ENCODE data around the gene SEPTIN12.
"Not testable (repeated sequence)": the region's sequence is repeated elsewhere in the genome, so short reads cannot be mapped to it uniquely, and the experiment has no call there.

SEPTIN12 gene

DNA sequence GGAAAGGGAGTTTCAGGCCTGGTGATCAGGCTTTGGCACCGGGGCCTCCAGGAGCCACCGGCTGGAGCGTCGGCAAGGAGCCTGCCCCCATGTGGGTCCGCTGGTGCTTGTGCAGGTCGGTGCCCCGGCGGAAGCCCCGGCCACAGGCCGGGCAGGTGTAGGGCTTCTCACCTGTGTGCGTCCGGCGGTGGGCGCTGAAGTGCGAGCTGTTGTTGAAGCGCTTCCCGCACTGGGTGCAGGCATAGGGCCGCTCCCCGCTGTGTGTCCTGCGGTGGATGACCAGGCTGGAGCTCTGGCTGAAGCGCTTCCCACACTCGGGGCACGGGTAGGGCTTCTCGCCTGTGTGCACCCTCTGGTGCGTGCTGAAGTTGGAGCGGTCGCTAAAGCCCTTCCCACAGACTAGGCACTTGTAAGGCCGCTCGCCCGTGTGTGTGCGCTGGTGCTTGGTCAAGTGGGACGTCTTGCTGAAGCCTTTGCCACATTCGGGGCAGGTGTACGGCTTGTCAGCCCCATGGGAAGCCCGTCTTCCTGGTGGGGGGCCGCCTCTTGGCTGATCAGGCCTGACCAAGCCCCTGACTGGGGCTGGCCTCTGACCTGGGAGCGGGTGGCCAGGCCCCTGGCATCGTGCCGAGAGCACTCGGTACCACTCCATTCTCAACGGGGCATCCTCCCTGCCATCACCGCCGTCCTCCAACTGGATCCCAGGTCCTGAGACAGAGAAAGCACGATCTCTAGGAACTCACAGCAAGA is 35.6 kb downstream of the SEPTIN12 start:
- DNase-seq: no peak

DNA sequence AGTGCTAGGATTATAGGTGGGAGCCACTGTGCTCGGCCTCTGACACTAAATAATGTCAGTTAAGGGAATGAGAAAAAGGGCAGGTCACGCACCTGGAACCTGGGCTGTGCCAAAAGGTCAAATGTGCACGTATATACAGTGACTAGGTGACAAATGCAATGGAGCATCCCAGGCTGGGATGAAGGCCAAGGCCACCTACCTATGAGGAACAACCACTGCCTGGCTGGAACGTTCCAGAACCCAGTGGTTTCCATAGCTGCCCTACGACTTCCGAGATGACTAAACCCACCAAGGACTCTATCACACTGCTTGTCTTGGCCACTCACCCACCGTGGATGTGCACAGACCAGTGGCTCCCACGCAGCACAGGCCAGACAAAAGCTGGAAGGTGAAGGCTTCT is 37.2 kb downstream of the SEPTIN12 start:
- no peak for DNase-seq

DNA sequence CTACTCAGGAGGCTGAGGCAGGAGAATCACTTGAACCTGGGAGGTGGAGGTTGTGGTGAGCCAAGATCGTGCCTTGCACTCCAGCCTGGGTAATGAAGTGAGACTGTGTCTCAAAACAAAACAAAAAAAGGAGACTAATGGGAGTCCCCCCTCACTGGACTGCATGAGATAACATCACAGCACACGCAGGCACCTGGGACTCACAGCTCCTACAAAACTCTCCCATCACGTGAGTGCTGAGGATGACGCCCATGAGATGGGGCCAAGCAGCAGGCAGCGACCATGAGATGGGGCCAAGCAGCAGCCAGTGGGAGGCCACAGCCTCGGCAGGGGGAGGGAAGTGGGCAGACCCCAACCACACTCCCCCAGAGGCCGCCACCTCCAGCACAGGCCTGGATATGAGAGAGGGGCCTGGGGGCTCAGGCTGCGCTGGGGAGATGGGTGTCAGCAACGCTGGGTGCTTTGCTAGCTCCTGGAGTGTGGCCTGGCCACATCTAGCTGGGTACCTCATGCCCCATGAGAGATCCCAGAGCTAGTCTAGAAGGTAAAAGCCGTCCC is 38.4 kb downstream of the SEPTIN12 start:
- DNase-seq: no peak

DNA sequence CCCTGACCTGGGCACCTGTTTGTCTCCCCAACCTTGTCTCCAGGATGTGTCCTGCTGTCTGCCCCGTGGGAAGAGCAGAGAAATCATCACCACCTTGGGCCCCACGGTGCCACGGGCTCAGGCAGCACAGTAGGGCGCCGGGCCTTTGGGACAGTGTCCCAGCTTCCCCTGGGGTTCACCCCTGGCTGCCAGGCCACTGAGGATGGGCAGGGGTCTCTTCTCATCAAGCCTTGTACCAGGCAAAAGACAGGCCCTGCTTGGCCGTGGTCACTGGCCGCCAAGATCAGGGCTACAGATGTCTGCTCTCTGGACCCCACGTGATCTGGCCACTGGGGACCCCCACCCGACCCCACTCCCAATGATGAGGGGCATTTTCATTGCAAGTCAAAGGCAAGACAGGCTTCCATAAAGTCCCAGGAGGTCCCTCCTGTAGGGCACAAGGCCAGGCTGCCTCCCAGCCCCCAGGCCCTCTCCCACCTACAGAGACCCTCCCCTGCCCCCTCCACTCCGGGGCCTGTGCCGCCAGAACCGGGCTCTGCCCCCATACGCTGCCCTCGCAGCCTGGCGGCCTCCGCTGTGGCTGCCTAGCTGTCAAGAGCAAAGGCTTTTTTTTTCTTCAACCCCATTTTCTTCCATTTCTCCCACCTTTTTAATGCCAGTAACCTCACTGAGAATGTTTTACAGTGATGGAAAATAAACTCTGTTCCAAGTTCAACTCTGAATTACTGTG is 39.3 kb downstream of the SEPTIN12 start:
- no peak for DNase-seq

DNA sequence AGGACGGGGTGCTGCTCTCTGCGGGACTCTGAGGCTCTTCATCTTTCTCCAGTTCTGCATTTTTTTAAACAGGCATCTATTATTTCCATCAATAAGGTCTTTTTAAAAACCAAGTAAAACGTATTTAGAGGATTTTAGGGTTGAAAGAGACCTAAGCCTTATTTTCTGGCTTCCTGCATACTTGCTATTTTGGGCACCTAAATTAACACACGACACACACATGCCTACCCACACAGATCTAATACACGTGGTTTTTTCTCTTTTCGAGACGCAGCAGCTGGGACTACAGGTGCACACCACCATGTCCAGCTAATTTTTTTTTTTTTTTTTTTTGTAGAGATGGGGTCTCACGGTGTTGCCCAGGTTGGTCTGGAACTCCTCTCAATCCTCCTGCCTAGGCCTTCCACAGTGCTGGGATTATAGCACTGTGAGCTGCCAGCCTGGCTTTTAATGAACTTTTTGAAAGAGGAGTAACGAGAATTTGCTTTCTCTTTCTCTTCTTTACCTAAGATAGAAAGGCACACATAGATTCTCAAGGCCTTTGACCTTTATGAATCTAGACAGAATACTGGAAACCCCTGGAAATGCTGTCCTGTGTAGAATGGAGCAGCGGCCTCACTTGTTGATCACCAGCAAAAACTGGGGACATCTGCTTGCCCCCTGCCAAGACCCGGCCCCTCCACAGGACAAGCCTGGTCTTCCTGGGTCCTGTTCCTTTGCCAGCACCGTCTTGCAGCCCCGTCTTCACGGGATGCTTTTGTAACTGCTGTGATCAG is 40.1 kb downstream of the SEPTIN12 start:
- no peak for DNase-seq

DNA sequence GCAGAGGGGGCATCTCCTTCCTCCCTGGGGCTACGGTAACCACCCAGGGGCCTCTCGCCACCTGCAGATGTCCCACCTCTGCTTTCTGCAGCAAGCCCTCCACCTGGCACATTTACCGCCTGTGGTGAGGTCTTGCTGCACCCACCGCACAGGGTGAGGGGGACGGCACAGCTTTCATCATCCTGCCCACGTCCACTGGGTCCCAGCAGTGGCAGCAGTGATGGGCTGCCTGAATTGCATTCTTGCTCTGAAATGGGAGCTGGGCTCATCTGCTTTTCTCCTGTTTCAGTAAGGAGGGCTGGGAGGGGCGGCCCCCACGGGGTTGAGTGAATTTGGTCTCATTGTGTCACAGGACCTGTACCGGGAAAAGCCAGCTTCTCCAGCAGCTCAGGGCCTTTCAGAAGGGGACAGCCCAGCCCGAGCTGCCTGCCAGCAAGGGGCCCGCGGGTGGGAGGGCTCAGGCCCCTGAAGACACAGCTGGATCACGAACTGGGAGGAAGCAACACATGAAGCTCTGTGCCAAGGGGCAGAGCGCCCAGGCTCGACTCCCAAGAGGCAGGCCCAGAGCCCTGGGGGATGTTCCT is 41.1 kb downstream of the SEPTIN12 start:
- no peak for DNase-seq

DNA sequence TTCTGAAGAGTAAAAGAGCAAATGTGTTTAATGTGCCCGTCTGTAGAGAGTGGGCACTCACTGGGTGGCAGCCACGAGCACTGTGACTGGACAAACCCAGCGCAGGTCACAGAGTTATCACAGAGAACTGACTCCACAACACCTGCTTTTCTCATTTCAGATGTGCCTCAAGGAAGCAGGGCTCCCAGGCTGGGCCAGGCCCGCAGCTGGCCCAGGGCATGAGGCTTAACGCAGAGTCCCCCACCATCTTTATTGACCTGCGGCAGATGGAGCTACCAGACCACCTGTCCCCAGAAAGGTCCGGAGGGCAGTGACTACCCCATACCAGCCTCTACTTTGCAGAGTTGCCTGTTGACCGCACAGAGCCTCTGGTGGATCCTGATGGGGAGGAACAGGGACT is 41.9 kb downstream of the SEPTIN12 start:
- DNase-seq: no peak

DNA sequence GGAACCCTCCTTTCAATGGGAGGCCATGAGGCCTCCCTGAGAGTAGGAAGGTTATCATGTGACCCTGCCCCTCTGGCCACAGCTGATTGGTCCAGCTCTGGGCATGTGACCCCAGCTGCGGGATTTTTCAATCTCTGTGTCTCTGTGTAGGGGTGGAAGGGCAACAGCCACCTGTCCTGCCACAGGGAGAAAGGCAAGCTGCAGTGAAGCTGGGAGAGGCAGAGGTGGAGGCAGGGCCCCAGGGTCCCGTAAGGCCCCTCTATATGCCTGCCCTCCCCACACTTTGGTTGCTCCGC is 42.9 kb downstream of the SEPTIN12 start:
- DNase-seq: no peak

DNA sequence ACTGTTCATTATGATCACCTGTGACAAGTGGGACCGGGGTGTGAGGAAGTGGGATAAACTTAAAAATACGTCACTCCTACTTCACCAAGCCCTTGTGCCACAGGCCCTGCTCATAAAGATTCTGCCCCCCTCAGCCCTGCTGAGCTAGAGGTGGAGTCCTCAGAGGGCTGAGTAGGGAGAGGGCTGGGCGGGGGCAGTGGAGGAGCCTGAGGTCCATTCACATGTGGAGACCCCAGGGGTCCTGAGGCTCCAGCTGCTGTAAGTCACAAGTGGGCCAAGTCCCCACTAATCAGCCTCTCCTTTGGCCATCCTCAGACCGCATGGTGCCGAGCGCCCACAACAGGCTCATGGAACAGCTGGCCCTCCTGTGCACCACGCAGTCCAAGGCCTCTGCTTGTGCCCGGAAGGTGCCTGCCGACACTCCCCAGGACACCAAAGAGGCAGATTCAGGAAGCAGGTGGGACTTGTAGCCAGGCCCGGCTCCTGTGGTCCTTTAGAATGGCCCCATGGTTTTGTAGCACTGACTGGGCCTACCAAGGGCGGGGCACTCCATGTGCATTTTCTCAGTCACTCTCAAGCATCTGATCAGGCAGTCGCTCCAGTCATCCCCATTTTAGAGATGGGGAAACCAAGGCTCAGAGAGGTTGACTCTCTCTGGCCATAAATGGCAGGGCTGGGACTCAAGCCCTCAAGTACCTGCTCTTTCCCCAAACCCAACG is 43.4 kb downstream of the SEPTIN12 start:
- no peak for DNase-seq

DNA sequence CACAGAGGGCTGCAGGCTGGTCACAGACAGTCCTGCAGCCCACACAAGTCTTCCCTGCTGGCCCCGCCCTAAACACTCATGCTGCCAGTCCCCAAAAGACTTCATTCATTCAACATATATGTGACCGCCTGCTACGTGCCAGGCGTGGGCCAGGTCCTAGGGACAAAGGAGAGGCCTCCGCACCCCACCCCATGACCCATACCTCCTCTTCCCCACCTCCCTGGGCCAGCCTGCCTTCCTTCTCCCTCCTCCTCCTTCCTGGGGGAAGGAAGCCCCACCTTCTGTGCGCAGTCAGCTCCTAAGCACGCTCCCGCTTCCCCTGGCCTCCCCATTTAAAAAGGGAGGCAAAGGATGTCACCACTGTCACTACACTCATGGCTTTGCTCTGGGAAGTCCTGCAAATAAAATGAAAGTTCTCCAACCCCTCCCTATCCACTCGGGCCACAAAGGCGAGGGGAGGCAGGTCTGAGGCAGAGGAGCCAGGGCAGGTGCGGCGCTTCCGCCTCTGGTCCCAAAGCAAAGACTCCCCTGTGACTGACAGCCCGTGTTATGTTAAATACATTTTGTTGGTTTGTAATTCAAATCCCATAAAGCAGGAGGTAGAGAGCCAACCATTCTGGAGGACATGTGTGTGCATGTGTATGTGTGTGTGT is 44.8 kb downstream of the SEPTIN12 start:
- no peak for DNase-seq

DNA sequence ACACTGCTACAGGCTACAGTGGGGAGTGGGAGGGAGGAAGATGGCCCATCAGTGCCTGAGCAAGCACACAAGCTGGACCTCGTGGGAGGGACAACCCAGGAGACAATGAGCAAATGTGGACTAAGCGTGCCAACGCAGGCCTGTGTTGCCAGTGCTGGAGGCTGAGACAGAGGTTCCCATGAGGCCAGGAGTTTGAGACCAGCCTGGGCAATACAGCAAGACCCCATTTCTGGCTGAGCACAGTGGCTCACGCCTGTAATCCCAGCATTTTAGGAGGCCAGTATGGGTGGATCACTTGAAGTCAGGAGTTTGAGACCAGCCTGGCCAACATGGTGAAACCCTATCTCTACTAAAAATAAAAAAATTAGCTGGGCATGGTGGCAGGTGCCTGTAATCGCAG is 49.8 kb downstream of the SEPTIN12 start:
- DNase-seq: not testable (repeated sequence)

DNA sequence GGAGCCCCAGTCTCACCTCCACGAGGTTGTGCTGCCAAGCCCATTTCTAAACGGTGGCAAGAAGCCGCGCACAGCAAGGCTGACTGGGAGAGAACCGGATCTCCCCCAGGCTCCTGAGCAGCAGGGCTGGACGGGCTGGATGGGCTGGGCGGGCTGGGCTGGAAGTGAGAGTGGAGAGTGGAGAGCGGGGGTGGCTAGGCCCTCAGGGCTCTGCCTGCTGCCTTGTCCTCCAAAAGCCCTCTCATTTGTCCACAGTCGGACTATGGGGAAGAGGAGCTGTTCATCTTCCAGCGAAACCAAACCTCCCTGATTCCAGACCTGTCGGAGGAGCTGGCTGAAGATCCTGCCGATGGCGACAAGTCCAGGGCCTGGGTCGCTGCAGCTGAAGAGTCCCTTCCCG is 50.6 kb downstream of the SEPTIN12 start:
- no peak for DNase-seq

DNA sequence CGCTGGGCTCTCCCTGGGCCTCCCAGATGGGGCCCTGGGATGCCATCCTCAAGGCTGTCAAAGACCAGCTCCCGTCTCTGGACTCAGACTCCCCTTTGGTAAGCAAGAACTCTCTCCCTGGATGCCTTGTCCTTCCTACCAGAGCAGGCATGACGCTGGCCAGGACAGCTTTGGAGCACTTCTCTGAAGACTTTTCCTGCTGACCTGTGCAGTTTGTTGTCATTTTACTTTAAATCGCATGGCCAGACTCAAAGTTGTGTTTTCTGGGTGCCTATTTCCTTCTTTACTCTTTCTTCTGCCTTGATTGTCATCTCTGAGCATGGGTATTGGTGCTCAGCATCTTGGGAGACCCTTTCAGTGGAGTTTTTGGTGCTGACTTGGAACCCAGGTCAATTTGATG is 51.6 kb downstream of the SEPTIN12 start:
- no peak for DNase-seq

DNA sequence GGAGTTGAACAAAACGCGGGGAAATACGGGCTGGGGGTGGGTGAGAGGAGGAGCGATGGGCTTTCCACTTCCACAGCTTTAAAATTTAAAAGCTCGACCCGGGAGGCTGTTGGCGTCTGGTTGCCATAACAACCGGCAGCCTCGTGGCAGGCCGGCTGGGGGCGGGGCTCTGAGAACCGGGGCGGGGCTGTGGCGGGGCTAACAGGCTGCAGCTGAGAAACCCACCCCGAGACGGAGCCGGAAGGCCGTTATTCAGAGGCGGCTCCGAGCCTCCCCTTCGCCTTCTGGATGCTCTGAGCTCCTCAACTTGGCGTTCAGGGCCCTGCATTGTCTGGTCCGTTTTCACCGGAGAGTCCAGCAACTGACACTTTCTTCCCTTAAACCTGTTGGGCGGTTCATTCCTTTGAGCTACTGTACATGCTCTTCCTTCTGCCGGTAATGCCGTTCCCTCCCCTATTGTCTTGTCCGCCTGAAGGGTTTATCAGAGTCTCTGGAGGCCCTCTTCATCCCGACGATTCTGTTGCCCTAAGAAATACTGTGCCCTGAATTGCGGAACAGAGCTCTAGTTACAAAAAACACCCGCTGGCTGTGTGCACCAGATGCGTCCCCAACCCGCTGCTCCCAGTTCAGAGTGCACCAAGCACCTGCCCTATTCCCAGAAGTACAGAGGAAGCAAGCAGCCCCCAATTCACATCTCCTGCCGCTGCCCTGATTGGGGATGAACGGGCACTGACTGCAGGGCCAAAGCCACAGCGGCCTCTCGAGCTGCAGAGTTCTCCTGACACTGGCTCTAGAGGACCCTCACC is 53.2 kb downstream of the SEPTIN12 start:
- peak; percentile 93 for DNase-seq

DNA sequence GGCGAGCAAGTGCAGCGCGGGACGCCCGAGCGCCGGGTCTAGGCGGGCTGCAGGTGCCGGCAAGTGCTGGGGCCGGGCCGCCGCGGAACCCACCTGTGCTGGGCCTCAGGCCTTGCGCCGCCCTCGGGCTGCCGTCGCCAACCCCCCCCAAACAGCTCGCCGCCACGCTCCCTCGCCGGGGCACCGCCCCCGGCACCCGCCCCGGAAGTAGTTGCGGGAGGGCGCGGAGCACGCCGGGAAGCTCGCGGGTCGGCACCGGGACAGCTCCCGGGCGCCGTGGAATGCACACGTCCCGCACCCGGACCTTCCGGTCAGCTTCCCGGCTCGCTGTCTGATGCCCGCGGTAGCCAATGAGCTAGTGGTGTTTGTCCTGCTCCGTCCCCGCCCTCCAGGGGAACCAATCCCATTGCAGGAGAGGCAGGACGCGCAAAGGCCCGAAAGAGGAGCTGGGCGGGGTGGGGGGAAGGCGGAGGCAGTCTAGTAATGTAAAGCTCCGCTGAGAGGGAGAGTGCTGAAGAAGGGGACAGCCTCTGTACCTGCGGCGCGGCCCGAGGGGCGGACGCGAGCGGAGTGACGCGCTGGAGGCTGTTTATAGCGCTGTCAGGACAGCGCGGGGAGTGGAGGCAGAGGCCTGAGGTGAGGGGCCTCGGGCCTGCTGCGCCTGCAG is 53.9 kb downstream of the SEPTIN12 start, which contains the start of the genes ANKS3 and DNAAF8:
ANKS3 (minus strand) TSS at position 209 of the 667 bp plus-strand sequence. CDS start 4,122 bp downstream, outside the sequence.
DNAAF8 (plus strand) TSS at position 475 of the 667 bp plus-strand sequence. CDS start 1,978 bp downstream, outside the sequence.
- DNase-seq: peak; percentile 85

DNA sequence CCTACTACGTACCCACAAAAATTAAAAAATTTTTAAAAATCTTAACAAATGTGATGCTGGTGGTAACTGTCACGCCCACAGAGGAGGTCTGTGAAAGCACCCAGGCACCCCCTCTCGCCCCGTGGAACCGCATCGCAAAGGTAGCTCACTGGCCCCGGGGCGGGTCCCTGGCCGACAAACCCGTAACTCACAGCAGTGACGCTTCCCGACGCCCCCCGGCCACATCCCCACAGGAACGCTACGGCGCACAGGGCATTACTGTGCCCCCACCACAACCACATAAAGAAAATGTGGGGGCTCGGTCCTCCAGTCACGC is 54.4 kb downstream of the SEPTIN12 start:
- DNase-seq: peak; percentile 49

DNA sequence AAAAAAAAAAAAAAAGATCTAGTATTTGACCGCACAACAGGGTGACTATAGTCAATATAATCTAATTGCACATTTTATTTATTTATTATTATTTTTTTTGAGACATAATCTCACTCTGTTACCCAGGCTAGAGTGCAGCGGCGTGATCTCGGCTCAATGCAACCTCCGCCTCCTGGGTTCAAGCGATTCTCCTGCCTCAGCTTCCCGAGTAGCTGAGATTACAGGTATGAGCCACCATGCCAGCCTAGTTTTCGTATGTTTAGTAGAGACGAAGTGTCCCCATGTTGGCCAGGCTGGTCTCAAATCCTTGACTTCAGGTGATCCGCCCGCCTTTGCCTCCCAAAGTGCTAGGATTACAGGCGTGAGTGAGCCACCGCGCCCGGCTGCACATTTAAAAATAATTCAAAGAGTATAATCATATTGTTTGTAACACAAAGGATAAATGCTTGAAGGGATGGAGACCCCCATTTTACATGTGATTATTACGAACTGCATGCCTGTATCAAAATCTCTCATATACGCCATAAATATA is 54.9 kb downstream of the SEPTIN12 start:
- no peak for DNase-seq

DNA sequence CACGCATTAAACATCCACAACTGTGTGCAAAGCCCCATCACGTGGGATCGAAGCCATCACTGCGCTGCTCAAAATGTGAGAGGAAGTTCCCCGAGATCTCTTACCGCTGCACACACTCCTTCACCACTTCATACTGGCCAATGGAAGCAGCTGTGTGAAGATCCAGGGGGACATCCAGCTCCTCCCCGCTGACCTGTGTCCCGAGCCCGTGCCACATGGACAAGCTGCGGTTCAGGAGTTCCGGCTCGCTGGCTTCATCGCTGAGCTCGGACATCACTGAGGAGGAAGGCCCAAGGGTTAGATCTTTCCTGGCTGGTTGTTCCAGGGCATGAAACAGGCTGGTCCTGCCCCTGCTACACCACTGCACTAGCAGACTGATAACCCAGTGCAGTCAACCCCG is 58.3 kb downstream of the SEPTIN12 start:
- no peak for DNase-seq

DNA sequence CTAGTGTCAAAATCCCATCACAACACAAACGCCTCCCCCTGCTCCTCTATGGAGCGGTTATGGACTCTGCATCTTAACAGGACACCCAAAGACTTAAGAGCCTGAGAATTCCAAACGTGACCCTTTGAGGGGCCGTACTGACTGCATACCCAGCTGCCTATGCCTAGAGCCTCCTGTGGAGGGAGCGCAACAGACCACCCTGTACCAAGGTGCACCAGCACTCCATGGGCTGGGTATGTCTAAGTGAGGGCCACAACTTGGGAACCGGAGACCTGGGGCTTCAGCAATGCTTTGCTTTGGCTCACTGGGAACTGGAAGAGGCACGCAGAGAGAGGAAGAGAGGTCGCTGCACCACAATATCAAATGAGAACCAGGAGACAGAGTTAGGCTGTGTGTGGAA is 59.5 kb downstream of the SEPTIN12 start:
- DNase-seq: no peak
